Panc1 (cell line): ENCODE data around the gene SDK1. TPM values are rescaled to one million over a fixed set of nuclear protein-coding genes. Genes with fewer than 3 reads are reported as not detected.

Experiments
- ATAC-seq: fragments of 200-7000 bp; cut with Tn5 transposase; 2 replicates; pipeline ENCODE4 v1.9.1; 2020; ENCODE audit warnings: mild to moderate bottlenecking, moderate library complexity
- BruUV-seq: library from RNA; stranded (reverse); fragments of 400-500 nt; replicated peaks from 2 replicates; lab custom pipeline; 2021; lab: Mats Ljungman, UMichigan
- CTCF ChIA-PET: fragments of 300-600 bp; sonication (Branson Sonifier 250); formaldehyde crosslinking; loops from one replicate; lab custom pipeline; 2022; ENCODE audit warnings: antibody characterized with exemption; lab: Charles Lee
- POLR2A ChIA-PET: fragments of 300-600 bp; sonication (Branson Sonifier 250); formaldehyde crosslinking; loops from one replicate; lab custom pipeline; 2022; ENCODE audit warnings: antibody characterized with exemption; lab: Charles Lee
- DNase-seq: peaks from one replicate; pipeline ENCODE4 v3.0.0-alpha.2; 2010; ENCODE audit warnings: low read depth, low spot score
- H3K27ac ChIP-seq: 2 replicates; pipeline ENCODE4 v1.5.1; 2011; ENCODE audit warnings: mild to moderate bottlenecking, low read length, inconsistent platforms
- H3K27me3 ChIP-seq: fragments of 200-500 bp; sonication (Bioruptor generic); 2 replicates; pipeline ENCODE4 v1.6.0; 2014; ENCODE audit warnings: low read length, inconsistent platforms; ENCODE audit not compliant: control insufficient read depth, insufficient read depth
- H3K36me3 ChIP-seq: fragments of 200-500 bp; sonication (Bioruptor generic); 2 replicates; pipeline ENCODE4 v1.5.1; 2014; ENCODE audit warnings: inconsistent platforms, mild to moderate bottlenecking, low read length, moderate library complexity; ENCODE audit not compliant: control insufficient read depth, insufficient read depth
- H3K4me1 ChIP-seq: 2 replicates; pipeline ENCODE4 v1.5.1; 2011; ENCODE audit warnings: inconsistent platforms, mild to moderate bottlenecking, low read length, moderate library complexity; ENCODE audit not compliant: control insufficient read depth, insufficient read depth
- H3K4me3 ChIP-seq, 2 experiments: 2 replicates each; pipeline ENCODE4 v1.5.1; 2011 to 2012; ENCODE audit warnings: low read depth in 2 of 2, low read length in 2 of 2, mild to moderate bottlenecking in 2 of 2, inconsistent platforms in 1 of 2, moderate library complexity in 1 of 2
- H3K9me3 ChIP-seq: fragments of 200-500 bp; sonication (Bioruptor generic); 2 replicates; pipeline ENCODE4 v1.5.1; 2014; ENCODE audit warnings: low read depth, mild to moderate bottlenecking, inconsistent platforms, low read length, moderate library complexity; ENCODE audit not compliant: control insufficient read depth, insufficient read depth
- POLR2AphosphoS5 ChIP-seq: IDR thresholded peaks from 2 replicates; pipeline ENCODE4 v1.6.1; 2012; ENCODE audit warnings: mild to moderate bottlenecking, low read depth, low read length, moderate library complexity
- SIN3A ChIP-seq: IDR thresholded peaks from 2 replicates; pipeline ENCODE4 v1.6.1; 2012; ENCODE audit warnings: low read depth, mild to moderate bottlenecking, low read length, moderate library complexity, borderline replicate concordance; ENCODE audit not compliant: insufficient read depth
- TCF7L2 ChIP-seq: IDR thresholded peaks from 2 replicates; pipeline ENCODE4 v1.6.1; 2011; ENCODE audit warnings: mild to moderate bottlenecking, low read depth, low read length, inconsistent platforms
- in situ Hi-C: cut with HindIII; loops from 2 replicates; pipeline ENCODE4 v1.10.0; 2016; ENCODE audit warnings: low sequenced_read_pairs, low pct_unique_long_range_greater_than_20kb
- intact Hi-C: fragments of 100-400 bp; cut with micrococcal nuclease; formaldehyde crosslinking; loops from one replicate; pipeline ENCODE4 v1.10.0; 2022; ENCODE audit not compliant: unreplicated experiment
- total RNA-seq: library from RNA; stranded (reverse); gene quantifications from one replicate; pipeline ENCODE4 v1.2.1, GENCODE V29; 2021; ENCODE audit not compliant: unreplicated experiment
- TF ChIP-seq, protein P1 (sequence below): fragments of 450-650 bp; IDR thresholded peaks from 2 replicates; pipeline ENCODE4 v1.5.1; 2017; ENCODE audit warnings: mild to moderate bottlenecking
- TF ChIP-seq, protein P2 (sequence below), 2 experiments: IDR thresholded peaks; 2 replicates each; pipeline ENCODE4 v1.6.1; 2011 to 2012; ENCODE audit warnings: low read depth in 2 of 2, control low read depth in 1 of 2, low read length in 1 of 2, mild to moderate bottlenecking in 1 of 2, moderate library complexity in 1 of 2; ENCODE audit not compliant: insufficient read depth in 1 of 2

Gene SDK1
- total RNA-seq, 1 experiment from 2014 or later = 47.4 TPM

DNA sequence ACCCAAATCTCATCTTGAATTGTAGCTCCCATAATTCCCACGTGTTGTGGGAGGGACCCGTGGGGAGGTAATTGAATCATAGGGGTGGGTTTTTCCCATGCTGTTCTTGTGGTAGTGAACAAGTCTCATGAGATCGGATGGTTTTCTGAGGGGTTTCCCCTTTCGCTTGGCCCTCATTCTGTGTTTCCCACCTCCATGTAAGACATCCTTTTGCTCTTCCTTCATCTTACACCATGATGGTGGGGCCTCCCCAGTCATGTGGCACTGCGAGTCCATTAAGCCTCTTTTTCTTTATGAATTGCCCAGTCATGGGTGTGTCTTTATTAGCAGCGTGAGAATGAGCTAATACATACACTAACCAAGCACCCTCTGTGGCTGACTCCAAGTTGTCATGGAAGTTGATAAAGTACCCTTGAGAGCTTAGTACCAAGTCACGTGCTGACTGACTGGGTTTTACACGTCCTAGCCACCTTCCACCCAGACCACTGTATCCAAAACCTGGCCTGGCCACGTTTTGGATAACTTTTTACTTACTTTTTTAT lies 614.4 kb downstream of the SDK1 start:
- no peak for DNase-seq
- TF ChIP-seq POLR2AphosphoS5 = no peak
- TF ChIP-seq, protein P1, sequence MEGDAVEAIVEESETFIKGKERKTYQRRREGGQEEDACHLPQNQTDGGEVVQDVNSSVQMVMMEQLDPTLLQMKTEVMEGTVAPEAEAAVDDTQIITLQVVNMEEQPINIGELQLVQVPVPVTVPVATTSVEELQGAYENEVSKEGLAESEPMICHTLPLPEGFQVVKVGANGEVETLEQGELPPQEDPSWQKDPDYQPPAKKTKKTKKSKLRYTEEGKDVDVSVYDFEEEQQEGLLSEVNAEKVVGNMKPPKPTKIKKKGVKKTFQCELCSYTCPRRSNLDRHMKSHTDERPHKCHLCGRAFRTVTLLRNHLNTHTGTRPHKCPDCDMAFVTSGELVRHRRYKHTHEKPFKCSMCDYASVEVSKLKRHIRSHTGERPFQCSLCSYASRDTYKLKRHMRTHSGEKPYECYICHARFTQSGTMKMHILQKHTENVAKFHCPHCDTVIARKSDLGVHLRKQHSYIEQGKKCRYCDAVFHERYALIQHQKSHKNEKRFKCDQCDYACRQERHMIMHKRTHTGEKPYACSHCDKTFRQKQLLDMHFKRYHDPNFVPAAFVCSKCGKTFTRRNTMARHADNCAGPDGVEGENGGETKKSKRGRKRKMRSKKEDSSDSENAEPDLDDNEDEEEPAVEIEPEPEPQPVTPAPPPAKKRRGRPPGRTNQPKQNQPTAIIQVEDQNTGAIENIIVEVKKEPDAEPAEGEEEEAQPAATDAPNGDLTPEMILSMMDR = no peak
- no peak for TF ChIP-seq SIN3A
- no peak for TF ChIP-seq TCF7L2
- TF ChIP-seq, protein P2, sequence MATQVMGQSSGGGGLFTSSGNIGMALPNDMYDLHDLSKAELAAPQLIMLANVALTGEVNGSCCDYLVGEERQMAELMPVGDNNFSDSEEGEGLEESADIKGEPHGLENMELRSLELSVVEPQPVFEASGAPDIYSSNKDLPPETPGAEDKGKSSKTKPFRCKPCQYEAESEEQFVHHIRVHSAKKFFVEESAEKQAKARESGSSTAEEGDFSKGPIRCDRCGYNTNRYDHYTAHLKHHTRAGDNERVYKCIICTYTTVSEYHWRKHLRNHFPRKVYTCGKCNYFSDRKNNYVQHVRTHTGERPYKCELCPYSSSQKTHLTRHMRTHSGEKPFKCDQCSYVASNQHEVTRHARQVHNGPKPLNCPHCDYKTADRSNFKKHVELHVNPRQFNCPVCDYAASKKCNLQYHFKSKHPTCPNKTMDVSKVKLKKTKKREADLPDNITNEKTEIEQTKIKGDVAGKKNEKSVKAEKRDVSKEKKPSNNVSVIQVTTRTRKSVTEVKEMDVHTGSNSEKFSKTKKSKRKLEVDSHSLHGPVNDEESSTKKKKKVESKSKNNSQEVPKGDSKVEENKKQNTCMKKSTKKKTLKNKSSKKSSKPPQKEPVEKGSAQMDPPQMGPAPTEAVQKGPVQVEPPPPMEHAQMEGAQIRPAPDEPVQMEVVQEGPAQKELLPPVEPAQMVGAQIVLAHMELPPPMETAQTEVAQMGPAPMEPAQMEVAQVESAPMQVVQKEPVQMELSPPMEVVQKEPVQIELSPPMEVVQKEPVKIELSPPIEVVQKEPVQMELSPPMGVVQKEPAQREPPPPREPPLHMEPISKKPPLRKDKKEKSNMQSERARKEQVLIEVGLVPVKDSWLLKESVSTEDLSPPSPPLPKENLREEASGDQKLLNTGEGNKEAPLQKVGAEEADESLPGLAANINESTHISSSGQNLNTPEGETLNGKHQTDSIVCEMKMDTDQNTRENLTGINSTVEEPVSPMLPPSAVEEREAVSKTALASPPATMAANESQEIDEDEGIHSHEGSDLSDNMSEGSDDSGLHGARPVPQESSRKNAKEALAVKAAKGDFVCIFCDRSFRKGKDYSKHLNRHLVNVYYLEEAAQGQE (IDR thresholded peaks at IDR 0.05; ENCODE audit: insufficient read depth in 1 of 2, low read depth in 2 of 2, low read length in 1 of 2) = no peak
- no peaks in the 10 kb centered on the region for H3K9me3 ChIP-seq
- ChIA-PET POLR2A (no interaction called here), CTCF (no interaction called here)
- no TSS peak for BruUV-seq
- H3K36me3 ChIP-seq = no peaks in the 10 kb centered on the region
- no peak overlapping the region for H3K27ac ChIP-seq
- no peaks in the 10 kb centered on the region for H3K4me1 ChIP-seq
- intact Hi-C loops (no loop called here), in situ Hi-C loops (no loop called here)
- H3K27me3 ChIP-seq = no peaks in the 10 kb centered on the region
- no peak for ATAC-seq
- H3K4me3 ChIP-seq = no peak overlapping the region

DNA sequence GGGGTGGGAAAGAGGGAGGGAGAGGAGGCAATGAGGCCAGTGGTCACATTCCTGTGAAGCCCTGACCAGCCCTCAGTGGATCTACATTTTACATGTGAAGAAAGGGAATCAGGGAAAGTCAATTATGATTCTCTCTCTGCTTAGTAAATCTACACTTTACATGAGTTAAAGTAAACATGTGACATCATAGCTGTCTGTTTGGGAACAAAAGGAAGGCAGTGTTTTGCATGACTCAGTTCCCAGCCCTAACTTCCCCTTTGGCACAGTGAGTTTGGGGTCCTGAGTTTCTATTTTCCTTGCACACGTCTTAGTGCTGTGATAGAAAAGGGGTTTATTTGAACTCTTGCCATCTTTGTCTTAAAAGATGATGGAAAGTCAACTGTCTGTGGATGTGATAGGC lies 615.1 kb downstream of the SDK1 start:
- H3K27me3 ChIP-seq = no peaks in the 10 kb centered on the region
- no peaks in the 10 kb centered on the region for H3K9me3 ChIP-seq
- no peak overlapping the region for H3K27ac ChIP-seq
- no peaks in the 10 kb centered on the region for H3K4me1 ChIP-seq
- TF ChIP-seq POLR2AphosphoS5 (no peak), TCF7L2 (no peak), SIN3A (no peak)
- TF ChIP-seq, protein P2 (IDR thresholded peaks at IDR 0.05; ENCODE audit: insufficient read depth in 1 of 2, low read depth in 2 of 2, low read length in 1 of 2) = no peak
- TF ChIP-seq, protein P1 = no peak
- CTCF ChIA-PET = no interaction called here
- ATAC-seq (no peak), DNase-seq (no peak)
- POLR2A ChIA-PET = no interaction called here
- no peaks in the 10 kb centered on the region for H3K36me3 ChIP-seq
- BruUV-seq = no TSS peak
- H3K4me3 ChIP-seq = no peak overlapping the region
- in situ Hi-C loops = no loop called here
- intact Hi-C loops = no loop called here
